Measurements from ENCODE around the gene SMIM43.

Gene SMIM43

DNA sequence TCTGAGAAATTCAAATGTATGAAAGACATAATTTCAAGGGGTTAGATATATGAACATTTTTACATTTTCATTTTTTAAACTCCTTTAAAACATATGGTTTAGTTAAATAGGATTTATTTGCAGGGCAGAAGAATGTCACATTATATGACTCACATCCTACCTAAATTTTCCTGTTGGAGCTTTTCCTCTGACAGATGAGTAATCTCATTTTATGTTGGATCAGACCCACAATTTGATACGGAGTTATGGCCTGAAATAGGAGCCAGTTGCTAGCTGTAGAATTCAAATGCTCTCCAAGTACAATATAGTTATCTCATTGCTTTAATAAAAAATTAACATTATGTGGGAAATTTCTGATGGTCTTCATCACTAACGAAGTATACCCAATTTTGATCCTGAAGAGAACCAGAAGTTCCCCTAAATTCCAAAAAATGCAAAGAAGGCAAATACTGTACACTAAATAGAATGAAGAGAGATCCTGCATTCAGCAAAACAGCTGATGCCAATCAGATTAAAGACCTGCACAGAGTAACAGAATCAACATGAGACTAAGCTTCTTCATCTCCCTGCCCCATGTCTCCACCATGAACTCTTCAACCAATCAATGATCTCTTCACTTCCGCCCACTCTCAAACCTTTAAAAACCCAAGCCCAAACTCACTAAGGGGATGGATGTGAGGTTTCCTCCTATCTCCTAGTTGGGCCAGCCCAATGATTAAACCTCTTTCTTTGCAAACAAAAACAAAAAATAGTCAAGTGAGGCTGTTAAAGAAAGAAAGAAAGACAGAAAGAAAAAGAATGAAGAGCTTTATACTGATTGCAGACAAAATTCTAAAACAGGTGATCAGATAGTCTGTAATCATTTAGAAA is 25.2 kb upstream of the SMIM43 start:
- TF ChIP-seq, protein P1, sequence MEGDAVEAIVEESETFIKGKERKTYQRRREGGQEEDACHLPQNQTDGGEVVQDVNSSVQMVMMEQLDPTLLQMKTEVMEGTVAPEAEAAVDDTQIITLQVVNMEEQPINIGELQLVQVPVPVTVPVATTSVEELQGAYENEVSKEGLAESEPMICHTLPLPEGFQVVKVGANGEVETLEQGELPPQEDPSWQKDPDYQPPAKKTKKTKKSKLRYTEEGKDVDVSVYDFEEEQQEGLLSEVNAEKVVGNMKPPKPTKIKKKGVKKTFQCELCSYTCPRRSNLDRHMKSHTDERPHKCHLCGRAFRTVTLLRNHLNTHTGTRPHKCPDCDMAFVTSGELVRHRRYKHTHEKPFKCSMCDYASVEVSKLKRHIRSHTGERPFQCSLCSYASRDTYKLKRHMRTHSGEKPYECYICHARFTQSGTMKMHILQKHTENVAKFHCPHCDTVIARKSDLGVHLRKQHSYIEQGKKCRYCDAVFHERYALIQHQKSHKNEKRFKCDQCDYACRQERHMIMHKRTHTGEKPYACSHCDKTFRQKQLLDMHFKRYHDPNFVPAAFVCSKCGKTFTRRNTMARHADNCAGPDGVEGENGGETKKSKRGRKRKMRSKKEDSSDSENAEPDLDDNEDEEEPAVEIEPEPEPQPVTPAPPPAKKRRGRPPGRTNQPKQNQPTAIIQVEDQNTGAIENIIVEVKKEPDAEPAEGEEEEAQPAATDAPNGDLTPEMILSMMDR (conservative IDR thresholded peaks at IDR 0.05; ENCODE audit: low read length), result no peak
- DNase-seq (ENCODE audit: low read depth), result peak; percentile 77
- H3K4me3 ChIP-seq (ENCODE audit: low read length), result no peak overlapping the region

DNA sequence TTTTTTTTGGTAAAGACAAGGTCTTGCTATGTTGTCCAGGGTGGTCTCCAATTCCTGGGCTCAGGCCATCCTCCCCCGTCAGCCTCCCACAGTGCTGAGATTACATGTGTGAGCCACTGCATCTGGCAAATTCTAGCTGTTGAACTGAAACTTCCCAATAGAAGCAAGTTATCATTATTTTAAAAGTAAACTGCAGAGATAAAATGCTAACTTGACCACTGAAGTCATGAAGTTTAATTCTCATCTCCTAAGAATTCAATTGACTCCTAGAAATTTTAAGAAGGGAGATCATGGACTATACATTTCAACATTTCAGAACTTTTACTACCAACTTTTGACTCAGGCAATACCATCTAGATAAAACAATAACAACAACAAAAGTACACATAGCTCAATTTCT is 24.5 kb upstream of the SMIM43 start:
- H3K4me3 ChIP-seq (ENCODE audit: low read length), result no peak overlapping the region
- TF ChIP-seq, protein P1 (conservative IDR thresholded peaks at IDR 0.05; ENCODE audit: low read length), result no peak
- DNase-seq (ENCODE audit: low read depth), result peak; percentile 50

DNA sequence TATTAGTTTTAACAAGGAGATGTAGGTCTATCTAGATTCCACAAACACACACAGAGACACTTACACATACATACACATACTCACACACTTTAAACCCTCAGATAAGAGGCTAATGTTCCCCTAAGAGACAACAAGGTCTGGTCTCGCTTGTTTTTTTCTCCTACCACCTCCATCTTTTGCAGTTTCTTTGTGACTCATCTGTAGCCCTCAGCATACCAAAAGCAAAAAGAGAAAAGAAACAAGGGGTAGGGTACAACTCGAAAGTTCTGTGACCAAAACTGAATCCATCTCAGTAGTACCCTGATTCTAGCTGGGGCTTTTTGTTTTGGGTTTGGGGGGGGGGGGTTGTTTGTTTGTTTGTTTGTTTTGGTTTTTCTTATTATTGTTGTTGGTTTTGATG is 23.9 kb upstream of the SMIM43 start:
- TF ChIP-seq, protein P1 (conservative IDR thresholded peaks at IDR 0.05; ENCODE audit: low read length), result no peak
- H3K4me3 ChIP-seq (ENCODE audit: low read length), result no peak overlapping the region
- DNase-seq (ENCODE audit: low read depth), result no peak

DNA sequence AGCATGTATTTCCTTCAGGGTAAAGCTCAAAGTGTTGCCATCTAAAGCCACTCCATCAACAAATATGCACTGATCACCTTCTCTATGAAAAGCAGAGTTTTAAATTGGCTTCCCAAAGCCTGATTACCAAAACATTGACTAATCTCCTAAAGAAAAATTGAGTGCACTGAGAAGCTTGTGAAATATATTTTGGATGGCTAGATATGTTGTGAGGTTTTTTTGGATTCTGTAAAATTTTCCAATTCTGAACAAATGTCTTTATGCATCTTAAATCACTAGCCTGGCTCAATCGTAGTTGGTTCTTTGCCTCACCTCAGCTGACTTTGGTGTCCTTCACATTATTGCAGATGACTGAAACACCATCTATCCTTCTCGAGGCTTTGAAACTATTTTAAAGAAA is 21.3 kb upstream of the SMIM43 start:
- H3K4me3 ChIP-seq (ENCODE audit: low read length), result no peak overlapping the region
- TF ChIP-seq, protein P1 (conservative IDR thresholded peaks at IDR 0.05; ENCODE audit: low read length), result no peak
- peak; percentile 64 for DNase-seq (ENCODE audit: low read depth)

DNA sequence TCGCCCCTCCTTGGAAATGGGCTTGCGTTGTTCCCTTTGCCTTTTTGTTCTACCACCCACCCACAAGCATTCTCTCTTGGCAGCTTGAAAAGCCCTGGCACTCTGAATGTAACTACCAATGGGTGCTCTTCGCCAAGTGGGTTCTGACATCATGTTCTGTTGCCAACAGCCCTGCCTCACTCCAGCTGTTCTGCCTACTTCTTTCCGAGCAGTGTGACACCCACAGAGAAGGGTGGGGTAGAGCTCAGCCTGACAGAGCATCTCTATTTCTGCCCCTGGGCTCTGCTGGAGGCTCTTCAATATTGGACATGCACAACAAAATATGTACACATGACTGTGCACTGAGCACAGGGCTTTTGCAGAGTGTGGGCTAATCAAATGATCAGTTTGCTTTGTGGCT is 20.5 kb upstream of the SMIM43 start:
- peak; percentile 87 for DNase-seq (ENCODE audit: low read depth)
- TF ChIP-seq, protein P1 (conservative IDR thresholded peaks at IDR 0.05; ENCODE audit: low read length), result no peak
- H3K4me3 ChIP-seq (ENCODE audit: low read length), result no peak overlapping the region

DNA sequence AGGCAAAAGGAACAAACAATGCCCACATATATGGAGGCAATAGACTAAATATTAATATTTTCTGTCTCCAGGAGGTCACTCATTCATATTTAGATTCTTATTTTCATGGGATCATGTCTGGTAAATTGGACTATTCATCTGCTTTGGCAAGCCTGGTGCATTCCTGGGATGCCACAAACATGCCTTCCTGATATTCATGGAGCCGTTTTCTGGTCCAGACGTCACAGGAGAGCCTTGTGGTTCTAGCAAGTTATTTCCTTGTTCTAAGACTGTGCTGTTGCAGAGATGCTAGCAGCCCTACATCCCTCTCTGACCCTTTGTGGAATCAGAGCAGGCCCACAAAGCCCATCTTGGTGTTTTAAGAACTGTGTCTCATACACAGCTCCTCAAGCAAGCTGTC is 20.0 kb upstream of the SMIM43 start:
- H3K4me3 ChIP-seq (ENCODE audit: low read length), result no peak overlapping the region
- TF ChIP-seq, protein P1 (conservative IDR thresholded peaks at IDR 0.05; ENCODE audit: low read length), result no peak
- DNase-seq (ENCODE audit: low read depth), result peak; percentile 99

DNA sequence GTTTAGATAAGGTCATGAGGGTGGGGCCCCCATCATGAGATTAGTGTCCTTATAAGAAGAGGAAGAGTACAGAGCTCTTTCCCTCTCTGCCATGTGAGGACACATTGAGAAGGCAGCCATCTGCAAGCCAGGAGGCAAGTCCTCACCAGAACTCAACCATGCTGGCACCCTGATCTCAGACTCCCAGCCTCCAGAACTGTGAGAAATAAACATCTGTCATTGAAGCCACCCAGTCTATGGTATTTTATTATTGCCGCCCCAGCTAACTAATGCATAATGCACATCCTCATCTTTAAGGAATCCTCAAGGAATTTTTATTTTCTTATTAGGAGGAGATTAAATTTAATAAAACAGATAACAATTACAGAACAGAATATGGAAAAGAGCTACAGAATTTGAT is 19.4 kb upstream of the SMIM43 start:
- TF ChIP-seq, protein P1 (conservative IDR thresholded peaks at IDR 0.05; ENCODE audit: low read length), result no peak
- no peak overlapping the region for H3K4me3 ChIP-seq (ENCODE audit: low read length)
- DNase-seq (ENCODE audit: low read depth), result peak; percentile 73
